Measurements from ENCODE around the gene EPN2. TPM values are rescaled to one million over a fixed set of nuclear protein-coding genes. Genes with fewer than 3 reads are reported as not detected.
A peak's percentile ranks its signal among the peaks of the same experiment; 100 is the strongest.

Gene EPN2
- total and polyA plus RNA-seq, 4 donors = 5.6 to 23.8 (median 12.2) TPM

GRCh38 chr17:19336938-19337711 lies 100.0 kb downstream of the EPN2 start:
- H3K9me3 ChIP-seq (ENCODE audit: control insufficient read depth in 4 of 4, low read length in 3 of 4) = no peaks in the 10 kb centered on the region
- H3K4me1 ChIP-seq (ENCODE audit: control insufficient read depth in 4 of 4, insufficient read depth in 4 of 4, low read length in 3 of 4) = peaks cover 6 to 54% (median 43%) of the 10 kb centered on the region in 4 donors
- H3K27me3 ChIP-seq (ENCODE audit: control insufficient read depth in 4 of 4, insufficient read depth in 4 of 4, low read length in 3 of 4) = no peaks in the 10 kb centered on the region
- no peaks in the 10 kb centered on the region for H3K36me3 ChIP-seq (ENCODE audit: control insufficient read depth in 4 of 4, insufficient read depth in 3 of 4, low read depth in 1 of 4, low read length in 3 of 4)
- TF ChIP-seq GABPA (IDR thresholded peaks at IDR 0.05 in 1 of 2, conservative IDR thresholded peaks at IDR 0.05 in 1 of 2) = no peak
- peak; percentile 29 for TF ChIP-seq FOXA1 (IDR thresholded peaks at IDR 0.05)
- peak; percentile 69 to 70 for TF ChIP-seq HNF4A (conservative IDR thresholded peaks at IDR 0.05)
- TF ChIP-seq TAF1 (conservative IDR thresholded peaks at IDR 0.05) = peak; percentile 71
- TF ChIP-seq, protein P1, sequence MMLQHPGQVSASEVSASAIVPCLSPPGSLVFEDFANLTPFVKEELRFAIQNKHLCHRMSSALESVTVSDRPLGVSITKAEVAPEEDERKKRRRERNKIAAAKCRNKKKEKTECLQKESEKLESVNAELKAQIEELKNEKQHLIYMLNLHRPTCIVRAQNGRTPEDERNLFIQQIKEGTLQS (IDR thresholded peaks at IDR 0.05) = no peak
- peak in 1 of 2 donors; percentile 70 for TF ChIP-seq RAD21 (IDR thresholded peaks at IDR 0.05)
- TF ChIP-seq YY1 (IDR thresholded peaks at IDR 0.05) = peak; percentile 64
- TF ChIP-seq, protein P2, sequence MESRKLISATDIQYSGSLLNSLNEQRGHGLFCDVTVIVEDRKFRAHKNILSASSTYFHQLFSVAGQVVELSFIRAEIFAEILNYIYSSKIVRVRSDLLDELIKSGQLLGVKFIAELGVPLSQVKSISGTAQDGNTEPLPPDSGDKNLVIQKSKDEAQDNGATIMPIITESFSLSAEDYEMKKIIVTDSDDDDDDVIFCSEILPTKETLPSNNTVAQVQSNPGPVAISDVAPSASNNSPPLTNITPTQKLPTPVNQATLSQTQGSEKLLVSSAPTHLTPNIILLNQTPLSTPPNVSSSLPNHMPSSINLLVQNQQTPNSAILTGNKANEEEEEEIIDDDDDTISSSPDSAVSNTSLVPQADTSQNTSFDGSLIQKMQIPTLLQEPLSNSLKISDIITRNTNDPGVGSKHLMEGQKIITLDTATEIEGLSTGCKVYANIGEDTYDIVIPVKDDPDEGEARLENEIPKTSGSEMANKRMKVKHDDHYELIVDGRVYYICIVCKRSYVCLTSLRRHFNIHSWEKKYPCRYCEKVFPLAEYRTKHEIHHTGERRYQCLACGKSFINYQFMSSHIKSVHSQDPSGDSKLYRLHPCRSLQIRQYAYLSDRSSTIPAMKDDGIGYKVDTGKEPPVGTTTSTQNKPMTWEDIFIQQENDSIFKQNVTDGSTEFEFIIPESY (IDR thresholded peaks at IDR 0.05) = no peak
- TF ChIP-seq FOXA2 (IDR thresholded peaks at IDR 0.05) = no peak
- no peak for TF ChIP-seq HNF4G (IDR thresholded peaks at IDR 0.05)
- peak; percentile 58 for TF ChIP-seq NR2F2 (IDR thresholded peaks at IDR 0.05)
- no peak for TF ChIP-seq EGR1 (IDR thresholded peaks at IDR 0.05; ENCODE audit: low read depth in 2 of 2)
- TF ChIP-seq JUND (IDR thresholded peaks at IDR 0.05) = no peak
- peak; percentile 52 to 60 for TF ChIP-seq RXRA (IDR thresholded peaks at IDR 0.05)
- TF ChIP-seq MAX (IDR thresholded peaks at IDR 0.05) = no peak
- TF ChIP-seq, protein P3, sequence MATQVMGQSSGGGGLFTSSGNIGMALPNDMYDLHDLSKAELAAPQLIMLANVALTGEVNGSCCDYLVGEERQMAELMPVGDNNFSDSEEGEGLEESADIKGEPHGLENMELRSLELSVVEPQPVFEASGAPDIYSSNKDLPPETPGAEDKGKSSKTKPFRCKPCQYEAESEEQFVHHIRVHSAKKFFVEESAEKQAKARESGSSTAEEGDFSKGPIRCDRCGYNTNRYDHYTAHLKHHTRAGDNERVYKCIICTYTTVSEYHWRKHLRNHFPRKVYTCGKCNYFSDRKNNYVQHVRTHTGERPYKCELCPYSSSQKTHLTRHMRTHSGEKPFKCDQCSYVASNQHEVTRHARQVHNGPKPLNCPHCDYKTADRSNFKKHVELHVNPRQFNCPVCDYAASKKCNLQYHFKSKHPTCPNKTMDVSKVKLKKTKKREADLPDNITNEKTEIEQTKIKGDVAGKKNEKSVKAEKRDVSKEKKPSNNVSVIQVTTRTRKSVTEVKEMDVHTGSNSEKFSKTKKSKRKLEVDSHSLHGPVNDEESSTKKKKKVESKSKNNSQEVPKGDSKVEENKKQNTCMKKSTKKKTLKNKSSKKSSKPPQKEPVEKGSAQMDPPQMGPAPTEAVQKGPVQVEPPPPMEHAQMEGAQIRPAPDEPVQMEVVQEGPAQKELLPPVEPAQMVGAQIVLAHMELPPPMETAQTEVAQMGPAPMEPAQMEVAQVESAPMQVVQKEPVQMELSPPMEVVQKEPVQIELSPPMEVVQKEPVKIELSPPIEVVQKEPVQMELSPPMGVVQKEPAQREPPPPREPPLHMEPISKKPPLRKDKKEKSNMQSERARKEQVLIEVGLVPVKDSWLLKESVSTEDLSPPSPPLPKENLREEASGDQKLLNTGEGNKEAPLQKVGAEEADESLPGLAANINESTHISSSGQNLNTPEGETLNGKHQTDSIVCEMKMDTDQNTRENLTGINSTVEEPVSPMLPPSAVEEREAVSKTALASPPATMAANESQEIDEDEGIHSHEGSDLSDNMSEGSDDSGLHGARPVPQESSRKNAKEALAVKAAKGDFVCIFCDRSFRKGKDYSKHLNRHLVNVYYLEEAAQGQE (IDR thresholded peaks at IDR 0.05) = peak; percentile 58
- peak; percentile 82 for TF ChIP-seq SP1 (IDR thresholded peaks at IDR 0.05)
- peak; percentile 43 for TF ChIP-seq CTCF (IDR thresholded peaks at IDR 0.05; ENCODE audit: low read depth, low read length, missing input control)
- H3K27ac ChIP-seq (ENCODE audit: low read depth in 1 of 2, low read length in 2 of 2) = peak overlapping the region; percentile 84 to 92
- no peak for DNase-seq (ENCODE audit: low spot score)
- peak overlapping the region in 2 of 3 donors; percentile 22 to 60 for H3K4me3 ChIP-seq (ENCODE audit: low read depth in 1 of 3, low read length in 3 of 3)
- H3K9ac ChIP-seq (ENCODE audit: low read depth in 1 of 2, low read length in 2 of 2) = peak overlapping the region; percentile 28 to 78
- WGBS = 32% methylated on average over 21 of the region's 21 CpGs

Measured in liver (tissue), 9 donors.